HuH-7 (cell line): Measurements from ENCODE around the gene CABP7.

ENCODE experiments used
- DNase-seq: peaks from one replicate; pipeline ENCODE4 v3.0.0; 2011; ENCODE audit warnings: low spot score

The CABP7 gene

DNA sequence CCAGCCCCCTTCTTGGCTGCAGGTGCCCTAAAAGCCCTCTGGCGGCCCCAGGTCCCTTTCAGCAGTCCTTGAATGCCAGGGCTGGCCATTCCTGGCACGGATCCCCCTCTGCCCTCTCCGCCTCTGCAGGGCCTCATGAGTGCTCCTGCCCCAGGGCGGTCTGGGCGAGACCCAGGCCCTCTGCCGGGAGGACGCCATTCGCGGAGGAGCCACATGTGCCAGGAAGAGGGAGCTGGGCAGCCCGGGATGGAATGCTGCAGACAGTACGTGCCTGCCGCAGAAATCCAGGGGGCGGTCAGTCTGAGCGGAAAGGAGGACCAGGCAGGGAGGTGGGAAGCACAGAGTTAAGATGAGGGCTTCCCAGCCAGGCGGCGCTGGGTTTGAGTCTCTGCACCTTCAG, 2.8 kb downstream of the CABP7 start:
- no peak for DNase-seq

- DNase-seq, result no peak
Observed at GRCh38 chr22:29723766-29724165, 4.0 kb downstream of the CABP7 start.

- no peak for DNase-seq
Observed at GRCh38 chr22:29724843-29725242, 5.0 kb downstream of the CABP7 start.

GRCh38 chr22:29726106-29726505, 6.3 kb downstream of the CABP7 start:
- DNase-seq, result no peak

DNA sequence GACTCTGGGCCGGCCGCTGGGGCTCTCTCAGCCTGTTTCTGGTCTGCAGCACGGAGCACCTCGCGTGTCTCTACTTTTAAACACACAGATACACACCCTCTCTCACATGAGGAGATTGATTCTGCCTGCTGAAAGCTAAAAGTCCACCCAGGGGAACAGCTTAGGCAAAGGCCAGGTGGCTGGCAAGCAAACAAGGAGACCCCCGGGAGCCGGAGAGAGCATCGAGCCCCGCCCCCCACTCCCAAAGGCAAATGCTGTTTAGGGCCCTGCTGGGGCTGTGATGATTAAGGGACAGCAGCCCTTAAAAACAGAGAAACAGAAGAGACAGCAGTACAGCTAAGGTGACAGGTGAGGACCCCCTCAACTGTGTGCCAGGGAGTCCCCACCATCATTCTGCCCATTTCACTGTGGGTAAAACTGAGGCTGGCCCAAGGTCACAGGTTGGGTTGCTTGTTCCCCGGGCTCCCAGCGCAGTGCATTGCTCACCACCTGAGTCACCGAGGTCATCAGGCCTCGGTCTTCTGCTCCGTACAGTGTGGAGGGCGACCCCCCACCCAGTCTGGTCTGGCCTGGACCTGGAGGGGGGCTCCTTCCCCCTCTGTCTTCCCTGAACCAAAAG, 6.8 kb downstream of the CABP7 start:
- no peak for DNase-seq

GRCh38 chr22:29727131-29727523, 7.3 kb downstream of the CABP7 start:
- peak; percentile 91 for DNase-seq

- DNase-seq, result no peak
Observed at GRCh38 chr22:29729161-29729560, 9.4 kb downstream of the CABP7 start.

GRCh38 chr22:29731058-29731850, 11.5 kb downstream of the CABP7 start:
- DNase-seq, result no peak

- DNase-seq, result no peak
Observed at GRCh38 chr22:29732883-29733282, 13.1 kb downstream of the CABP7 start.

DNA sequence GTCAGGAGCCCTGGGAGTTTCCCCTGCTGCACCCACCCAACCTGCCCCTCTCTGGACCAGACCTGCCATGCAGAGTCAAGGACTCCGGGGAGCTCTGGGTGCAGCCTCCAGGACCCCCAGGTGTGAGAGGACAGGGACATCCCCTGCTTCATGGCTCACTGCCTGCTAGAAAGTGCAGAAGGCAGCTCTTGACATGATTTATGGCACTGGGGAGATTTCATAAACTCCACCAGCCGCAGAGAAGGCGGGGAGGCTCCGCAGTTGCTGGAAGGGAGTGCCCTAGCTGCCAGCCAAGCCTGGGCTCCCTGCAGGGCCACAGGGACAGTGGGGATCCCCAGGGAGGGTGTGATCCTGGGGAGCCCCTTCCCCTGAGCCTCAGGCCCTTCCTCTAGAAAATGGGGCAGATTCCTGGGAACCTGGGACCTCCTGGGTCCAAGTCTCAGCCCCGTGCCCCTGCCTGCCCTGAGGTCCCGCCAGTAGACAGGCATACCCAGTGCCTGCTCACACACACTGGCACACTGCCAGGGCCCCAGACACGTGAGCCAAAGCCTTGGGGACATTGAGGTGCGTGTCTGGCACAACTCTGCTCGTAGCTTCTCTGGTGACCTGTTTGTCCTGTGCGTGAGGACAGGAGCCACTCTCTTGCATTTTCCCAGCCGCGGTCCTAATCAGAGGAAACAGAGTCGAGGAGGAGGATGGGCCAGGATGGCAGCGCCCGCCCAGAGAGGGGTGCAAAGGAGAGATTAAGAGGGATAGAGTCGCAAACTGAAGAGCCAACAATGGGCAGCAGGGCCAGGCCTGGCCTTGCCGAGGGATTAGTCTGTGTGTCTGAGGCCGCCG, 13.8 kb downstream of the CABP7 start:
- peak; percentile 83 for DNase-seq

- DNase-seq, result no peak
Observed at GRCh38 chr22:29734406-29734805, 14.6 kb downstream of the CABP7 start.

DNA sequence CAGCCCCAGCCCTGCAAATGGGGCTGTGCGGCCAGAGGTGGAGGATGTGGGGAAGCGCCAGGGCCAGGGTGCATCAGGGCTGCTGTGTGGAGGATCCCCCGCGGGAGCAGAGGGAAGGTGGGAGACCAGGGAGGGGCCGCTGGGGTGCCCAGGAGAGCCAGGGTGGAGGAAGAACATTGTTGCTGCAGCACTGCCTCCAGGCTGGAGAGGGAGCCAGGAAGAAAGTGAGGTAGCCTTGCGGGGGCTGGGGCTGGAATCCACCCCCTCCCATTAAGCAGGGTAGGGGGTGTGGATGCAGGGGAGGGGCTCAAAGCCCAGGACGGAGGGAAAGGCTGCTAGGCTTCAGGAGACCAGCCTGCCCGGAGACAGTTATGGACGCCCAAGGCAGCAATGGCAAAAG, 15.0 kb downstream of the CABP7 start:
- DNase-seq, result no peak

DNA sequence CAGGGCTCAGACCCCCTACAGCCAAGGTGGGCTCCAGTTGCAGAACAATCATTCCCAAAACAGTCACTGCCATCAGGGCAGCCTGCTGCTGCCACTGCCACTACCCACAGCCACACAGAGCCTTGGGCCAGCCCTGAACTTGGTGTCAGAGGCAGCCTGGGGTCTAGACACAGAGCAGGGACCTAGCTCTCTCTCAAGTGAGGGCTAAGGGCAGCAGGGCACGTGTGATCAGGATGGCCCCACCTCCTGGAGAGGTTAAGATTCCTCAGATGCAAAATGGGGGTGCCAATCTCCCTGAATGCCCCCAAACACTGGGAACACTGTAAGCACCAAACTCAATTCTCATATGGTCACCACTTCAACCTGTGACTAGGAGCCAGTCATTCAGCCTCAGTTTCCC, 15.6 kb downstream of the CABP7 start:
- DNase-seq, result no peak

- DNase-seq, result no peak
Observed at GRCh38 chr22:29737251-29738117, 17.7 kb downstream of the CABP7 start.

- DNase-seq, result no peak
Observed at GRCh38 chr22:29738118-29738815, 18.5 kb downstream of the CABP7 start.

DNA sequence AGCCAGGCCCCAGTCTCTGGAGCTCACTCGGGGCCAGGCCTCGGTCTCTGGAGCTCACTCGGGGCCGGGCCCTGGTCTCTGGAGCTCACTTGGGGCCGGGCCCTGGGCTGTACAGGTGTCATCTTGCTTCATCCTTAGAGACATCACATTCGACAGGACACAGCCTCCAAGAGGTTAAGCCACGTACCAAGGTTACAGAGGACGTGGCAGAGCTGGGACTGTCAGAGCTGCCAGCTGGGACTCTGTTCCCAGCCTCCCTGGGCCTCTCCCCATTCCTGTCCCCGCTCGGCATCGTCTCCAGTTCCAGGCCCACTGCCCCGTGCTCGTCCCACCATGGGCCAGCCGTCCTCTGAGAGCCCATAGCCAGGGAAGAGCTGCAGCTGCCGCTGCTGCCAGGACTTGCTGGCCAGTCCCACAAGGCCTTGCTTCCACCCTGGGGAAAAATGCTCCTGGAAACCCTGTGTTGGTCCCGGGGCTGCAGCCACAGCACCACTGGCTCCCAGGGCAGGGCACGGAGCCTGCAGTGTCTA, 19.6 kb downstream of the CABP7 start:
- DNase-seq, result no peak

- no peak for DNase-seq
Observed at GRCh38 chr22:29740216-29740615, 20.4 kb downstream of the CABP7 start.

DNA sequence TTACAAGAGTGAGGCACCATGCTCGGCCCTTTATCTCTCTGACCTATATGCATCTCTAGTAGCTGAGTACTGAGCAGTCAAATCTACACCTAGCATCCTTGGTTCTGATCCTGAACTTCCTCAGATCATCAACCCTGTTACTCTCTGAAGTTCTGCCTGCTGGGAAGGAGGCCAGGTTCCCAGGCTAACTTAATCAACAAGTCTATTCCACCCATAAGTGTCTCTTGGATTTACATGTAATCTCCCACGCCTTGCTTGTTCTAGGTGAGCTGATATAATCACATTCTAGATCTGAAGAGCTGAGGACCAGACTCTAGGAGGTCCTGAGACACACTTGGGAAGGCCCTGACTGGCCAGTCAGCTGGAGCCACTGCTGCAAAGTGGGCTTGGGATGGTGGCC, 22.1 kb downstream of the CABP7 start:
- no peak for DNase-seq

DNA sequence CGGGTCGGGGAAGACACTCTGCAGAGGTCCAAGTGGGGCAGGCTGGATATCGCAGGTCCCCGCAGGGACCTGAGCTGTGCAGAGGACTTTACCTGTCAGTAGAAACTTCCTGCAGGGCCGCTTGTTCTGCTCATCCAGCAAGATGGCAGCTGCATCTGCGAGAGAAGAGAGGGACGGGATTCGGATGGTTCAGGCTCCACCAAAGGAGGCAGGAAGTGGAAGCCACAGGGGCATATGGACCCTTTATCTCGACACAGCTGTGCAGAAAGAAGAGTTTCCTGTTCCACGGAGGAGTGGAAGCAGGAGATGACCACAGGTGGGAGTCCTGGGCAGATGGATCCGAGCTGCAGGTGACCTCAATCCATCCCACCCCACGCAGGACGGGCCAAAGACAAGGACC, 22.5 kb downstream of the CABP7 start:
- DNase-seq, result no peak

DNA sequence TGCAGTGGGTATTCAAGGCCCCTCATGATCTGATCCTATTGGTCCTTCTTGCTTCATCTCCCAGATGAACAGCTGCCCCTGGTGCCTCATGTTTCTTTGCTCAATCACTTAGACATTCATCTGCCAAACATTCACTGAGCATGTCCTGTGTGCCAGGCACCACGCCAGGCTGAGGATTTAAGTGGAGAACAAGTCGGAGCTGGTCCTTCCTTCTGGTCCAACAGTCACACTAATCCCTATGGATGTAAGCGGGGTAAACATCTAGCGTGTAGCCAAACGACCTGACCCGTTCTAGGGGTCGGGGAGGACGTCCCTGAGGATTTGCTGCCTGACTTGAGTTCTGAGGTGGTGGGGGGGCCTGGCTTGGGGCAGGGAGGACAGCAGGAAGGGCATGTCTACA, 25.1 kb downstream of the CABP7 start:
- no peak for DNase-seq

GRCh38 chr22:29747832-29748231, 28.0 kb downstream of the CABP7 start:
- DNase-seq, result no peak
